Forelimb muscle (tissue), 1 donor: ENCODE data around the gene TAX1BP3. TPM values are rescaled to one million over a fixed set of nuclear protein-coding genes. Genes with fewer than 3 reads are reported as not detected.
A peak's percentile ranks its signal among the peaks of the same experiment; 100 is the strongest.
"Not testable (repeated sequence)": the region's sequence is repeated elsewhere in the genome, so short reads cannot be mapped to it uniquely, and the experiment has no call there.

Experiments used
- DNase-seq: peaks from one replicate; pipeline ENCODE4 v3.0.0-alpha.2; 2013; ENCODE audit warnings: low read depth
- polyA plus RNA-seq: library from polyadenylated mRNA; unstranded; fragments of 120-200 nt; gene quantifications from one replicate; pipeline ENCODE4 v1.2.1, GENCODE V29; 2013; ENCODE audit not compliant: insufficient read length

The TAX1BP3 gene, protein sequence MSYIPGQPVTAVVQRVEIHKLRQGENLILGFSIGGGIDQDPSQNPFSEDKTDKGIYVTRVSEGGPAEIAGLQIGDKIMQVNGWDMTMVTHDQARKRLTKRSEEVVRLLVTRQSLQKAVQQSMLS
- 45.4 TPM for polyA plus RNA-seq

DNA sequence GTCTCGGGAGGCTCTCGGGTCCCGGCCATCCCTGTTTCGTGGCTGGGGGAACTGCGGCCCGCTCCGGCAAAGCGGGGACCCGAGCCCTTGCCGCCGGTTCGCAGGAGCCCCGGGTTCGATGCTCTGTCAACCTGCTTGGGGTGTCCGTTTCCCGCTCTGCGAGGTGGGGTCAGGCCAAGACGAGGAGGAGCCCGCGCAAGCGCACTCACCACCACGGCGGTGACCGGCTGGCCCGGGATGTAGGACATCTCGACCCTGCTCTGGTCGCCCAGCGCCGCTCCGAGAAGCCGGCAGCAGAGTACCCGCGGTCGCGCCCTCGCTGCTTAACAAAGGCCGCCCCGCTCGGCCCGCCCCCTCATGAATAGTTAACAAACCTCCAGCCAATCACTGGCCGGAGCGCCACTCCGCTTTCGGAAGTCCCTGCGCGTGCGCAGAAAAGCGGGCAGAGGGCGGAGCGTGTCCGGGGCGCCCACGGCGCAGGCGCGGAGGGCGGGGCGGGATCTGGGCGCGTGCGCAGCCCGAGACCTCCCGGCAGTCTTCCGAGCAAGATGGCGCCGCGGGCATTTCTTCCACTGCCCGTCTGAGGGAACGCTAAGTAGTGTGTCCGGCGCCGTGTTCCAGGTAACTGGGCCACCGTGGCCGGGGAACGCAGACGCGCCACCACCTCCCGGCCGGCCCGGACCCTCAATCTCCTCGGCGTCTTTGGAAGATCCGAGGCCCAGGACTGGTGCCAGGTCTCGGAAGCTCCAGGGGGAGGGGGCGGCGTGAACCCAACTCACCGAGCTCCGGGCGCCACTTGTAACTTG, at the start of gene TAX1BP3, which contains the start of gene EMC6:
TAX1BP3 (minus strand) TSS at position 300 of the 806 bp plus-strand sequence; CDS start at position 248, 52 bp downstream.
EMC6 (plus strand) TSS at position 534 of the 806 bp plus-strand sequence. CDS start 335 bp downstream, outside the sequence.
- DNase-seq, result peak; percentile 91

DNA sequence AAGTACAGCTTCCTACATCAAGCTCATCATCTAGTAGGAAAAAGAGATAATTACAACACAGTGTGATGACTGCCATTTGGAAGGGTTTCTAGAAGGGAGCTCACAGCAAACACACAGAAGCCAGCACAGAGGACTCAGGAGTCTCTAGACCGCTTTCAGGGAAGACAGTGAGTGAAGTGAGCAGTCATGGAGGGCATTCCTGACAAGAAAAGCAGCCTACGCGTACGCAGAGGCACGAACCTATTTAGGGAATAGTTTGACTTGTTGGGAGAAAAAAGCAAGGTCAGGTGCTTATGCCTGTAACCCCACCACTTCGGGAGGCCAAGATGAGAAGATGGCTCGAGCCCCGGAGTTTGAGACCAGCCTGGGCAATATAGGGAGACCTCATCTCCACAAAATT, 46.9 kb upstream of the TAX1BP3 start:
- DNase-seq, result no peak

DNA sequence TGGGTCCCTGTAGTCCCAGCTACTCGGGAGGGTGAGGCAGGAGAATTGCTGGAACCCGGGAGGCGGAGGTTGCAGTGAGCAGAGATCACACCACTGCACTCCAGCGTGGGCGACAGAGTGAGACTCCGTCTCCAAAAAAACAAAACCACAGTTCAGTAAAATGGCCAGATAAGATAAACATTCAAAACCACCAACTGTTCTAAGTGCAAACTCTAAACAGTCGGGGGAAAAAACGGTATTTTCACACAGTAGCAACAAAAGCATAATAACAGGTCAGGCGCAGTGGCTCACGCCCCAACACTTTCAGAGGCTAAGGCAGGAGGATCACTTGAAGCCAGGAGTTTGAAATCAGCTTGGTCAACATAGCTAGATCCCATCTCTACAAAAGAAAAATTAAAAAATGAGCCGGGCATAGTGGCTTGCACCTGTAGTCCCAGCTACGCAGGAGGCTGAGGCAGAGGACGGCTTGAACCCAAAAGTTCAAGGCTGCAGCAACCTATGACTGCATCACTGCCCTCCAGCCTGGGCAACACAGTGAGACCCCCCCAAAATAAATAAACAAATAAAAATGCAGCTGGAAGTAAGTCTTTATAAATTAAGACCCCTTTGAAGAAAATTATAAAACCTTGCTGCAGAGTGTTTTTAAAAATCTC, 44.6 kb upstream of the TAX1BP3 start:
- no peak for DNase-seq

DNA sequence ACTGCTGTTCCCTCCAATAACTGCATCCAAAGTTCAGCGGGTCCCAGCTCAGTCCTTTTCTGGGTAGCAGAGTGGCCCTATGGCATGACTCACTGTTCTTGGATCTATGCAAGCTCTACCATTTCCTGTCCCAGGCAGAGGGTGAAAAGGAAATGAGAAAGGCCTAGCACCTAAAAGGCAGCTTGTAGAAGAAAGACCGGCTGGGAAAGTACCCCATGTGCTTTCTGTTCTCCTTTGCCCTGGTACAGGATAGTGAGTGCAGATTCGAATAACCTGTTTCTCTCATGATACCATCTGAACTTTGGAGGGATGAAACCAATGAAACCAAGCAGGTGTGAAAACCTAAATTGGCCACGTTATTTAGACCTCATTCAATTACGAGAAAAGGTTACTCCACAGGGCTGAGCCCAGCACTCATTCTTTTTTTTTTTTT, 42.6 kb upstream of the TAX1BP3 start:
- DNase-seq, result no peak

DNA sequence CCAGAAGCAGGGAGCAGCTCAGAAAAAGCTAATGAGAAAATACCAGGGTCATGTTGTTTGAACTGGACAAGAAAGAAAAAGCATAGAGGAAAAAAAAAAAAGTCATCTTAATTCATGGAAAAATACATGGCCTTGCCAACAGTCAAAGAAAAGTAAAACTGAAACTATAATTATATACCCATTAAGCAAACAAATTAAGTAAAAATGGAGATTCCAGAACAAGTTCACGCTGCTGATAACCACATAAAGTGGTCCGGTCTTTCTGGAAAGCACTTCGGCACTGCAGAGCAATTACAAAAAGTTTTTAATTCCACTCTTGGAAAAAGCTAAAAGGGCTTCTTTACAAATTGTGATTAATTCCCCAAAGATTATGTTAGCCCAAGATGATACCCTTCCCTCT, 40.0 kb upstream of the TAX1BP3 start:
- no peak for DNase-seq

DNA sequence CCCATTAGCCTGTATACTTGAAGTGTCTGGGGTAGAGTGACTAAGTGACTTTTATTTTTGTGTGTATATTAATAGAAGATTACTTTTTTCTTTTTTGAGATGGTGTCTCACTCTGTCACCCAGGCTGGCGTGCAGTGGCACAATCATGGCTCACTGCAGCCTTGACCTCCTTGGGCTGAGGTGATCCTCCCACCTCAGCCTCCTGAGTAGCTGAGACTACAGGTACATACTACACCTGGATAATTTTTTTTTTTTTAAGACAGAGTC, 37.3 kb upstream of the TAX1BP3 start:
- DNase-seq, result not testable (repeated sequence)

DNA sequence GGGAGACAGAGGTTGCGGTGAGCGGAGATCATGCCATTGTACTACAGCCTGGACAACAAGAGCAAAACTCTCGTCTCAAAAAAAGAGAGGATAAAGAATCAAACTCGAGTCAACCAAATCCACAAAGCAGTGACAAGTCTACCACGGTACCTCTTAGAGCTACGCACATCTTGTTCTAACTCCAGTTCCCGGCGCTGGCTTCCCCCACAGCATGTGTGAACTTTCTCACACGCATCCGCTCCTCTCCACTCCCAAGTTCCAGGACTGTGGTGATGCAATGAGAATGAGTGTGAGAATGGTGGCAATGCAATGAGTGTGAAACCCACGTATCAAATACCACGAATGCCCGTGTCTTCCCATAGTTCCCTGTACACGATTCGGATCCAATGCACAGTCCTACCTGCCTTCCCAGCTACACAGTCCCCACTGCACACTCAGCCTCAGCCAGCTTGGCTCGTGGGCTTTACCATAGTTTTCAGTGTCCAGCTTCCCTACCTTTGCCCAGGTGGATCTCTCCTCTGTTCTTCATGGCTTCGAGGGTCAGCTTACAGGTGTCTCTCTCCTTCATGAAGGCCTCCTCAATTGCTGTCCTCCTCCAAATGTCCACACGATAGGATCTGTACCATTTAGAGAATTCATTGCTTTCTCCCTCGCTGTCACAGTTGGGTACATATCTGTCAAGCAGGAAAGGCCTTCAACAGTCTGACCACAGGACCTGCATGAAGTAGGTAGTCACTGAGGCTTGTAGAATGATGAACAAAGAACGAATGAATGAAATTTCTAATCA, 36.7 kb upstream of the TAX1BP3 start:
- no peak for DNase-seq

DNA sequence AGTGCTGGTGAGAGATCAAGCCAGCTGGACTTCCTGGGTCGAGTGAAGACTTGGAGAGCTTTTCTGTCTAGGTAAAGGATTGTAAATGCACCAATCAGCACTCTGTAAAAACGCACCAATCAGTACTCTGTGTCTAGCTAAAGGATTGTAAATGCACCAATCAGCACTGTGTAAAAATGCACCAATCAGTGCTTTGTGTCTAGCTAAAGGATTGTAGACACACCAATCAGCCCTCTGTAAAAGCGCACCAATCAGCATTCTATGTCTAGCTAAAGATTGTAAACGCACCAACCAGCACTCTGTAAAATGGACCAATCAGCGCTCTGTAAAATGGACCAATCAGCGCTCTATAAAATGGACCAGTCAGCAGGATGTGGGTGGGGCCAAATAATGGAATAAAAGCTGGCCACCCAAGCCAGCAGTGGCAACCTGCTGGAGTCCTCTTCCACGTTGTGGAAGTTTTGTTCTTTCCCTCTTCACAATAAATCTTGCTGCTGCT, 33.7 kb upstream of the TAX1BP3 start:
- DNase-seq, result not testable (repeated sequence)

DNA sequence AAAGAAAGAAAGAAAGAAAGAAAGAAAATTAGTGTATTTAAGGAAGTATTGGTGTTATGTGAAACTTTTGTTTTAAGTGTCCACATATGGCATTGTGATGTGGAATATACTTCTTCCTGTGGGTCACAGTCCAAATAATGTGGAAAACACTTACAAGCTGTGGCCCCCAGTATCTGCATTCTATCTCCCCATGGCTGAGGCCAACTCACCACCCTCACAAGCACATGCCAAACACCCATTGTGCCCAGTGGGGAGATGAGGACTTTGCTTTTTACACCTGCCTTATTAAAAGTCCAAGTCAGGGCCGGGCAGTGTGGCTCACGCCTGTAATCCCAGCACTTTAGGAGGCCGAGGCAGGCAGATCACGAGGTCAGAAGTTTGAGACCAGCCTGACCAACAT, 31.6 kb upstream of the TAX1BP3 start:
- DNase-seq, result no peak

DNA sequence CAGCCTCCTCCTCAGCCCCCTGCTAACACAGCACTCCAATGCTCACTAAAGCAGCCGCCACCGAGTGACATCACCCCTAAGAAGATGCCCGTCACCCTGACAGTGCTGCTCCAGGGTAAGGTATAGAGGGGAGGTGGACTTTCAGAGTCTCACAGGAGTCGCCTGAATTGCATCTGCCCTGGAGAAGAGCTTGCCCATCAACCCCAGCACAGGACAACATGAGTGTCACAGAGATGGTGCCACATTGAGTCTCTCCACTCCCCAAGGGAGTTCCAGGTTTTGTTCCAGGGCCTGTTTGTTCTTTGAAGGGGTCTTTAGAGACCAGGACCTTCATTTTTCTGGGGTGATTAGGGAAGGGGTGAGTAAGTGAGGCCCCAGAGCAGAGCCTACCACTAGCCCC, 29.8 kb upstream of the TAX1BP3 start:
- no peak for DNase-seq

DNA sequence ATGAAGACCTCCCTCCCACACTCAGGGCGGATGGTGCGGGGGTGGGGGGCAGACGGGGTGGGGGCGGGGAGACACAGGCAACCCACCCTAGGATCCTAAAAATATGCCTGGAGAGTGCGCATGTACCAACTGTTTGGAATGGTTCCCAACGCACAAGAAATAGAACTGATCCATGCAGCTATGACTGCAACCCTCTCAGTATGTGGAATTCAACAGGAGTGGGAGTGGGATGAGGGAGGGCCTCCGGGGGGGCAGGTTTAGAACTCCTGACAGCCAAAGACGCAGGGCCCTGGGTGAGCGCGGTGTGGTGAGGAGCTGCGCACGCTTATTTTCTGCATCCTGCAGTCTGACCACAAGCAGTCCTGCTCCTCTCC, 28.7 kb upstream of the TAX1BP3 start:
- no peak for DNase-seq

DNA sequence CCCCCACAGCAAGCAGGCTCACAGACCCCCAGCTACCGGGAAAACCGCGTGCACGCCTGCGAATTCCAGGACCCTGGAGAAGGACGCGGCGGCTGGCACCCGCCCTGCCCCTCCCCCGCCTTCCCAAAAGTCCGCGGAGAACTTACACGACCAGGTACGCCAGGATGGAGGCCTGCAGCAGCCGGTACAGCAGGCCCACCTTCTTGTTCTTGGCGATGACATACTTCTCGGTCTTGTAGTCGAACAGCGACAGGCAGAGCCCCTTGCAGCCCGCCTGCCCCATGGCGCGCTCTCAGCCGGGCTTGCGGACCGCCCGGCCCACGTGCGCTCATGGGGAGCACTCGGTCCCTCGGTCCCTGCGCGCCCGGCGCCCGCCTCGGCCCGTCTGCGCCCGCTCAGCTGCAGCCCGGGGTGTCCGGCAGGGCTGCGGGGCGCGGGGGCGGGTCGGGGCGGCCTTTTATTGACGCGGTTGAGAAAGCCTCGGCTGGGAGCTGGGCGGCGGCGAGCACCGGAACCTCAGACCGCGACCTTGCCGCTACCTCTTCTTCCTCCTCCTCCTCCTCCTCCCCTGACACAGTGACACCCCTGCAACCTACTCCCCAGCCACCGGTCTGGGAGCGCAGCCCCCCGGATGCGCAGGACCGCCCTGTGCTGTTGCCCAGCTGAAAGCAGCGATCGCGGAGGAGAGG, 27.5 kb upstream of the TAX1BP3 start, which contains the start of gene P2RX5:
P2RX5 (minus strand) TSS at position 433 of the 689 bp plus-strand sequence; CDS start at position 283, 150 bp downstream.
- DNase-seq, result no peak

DNA sequence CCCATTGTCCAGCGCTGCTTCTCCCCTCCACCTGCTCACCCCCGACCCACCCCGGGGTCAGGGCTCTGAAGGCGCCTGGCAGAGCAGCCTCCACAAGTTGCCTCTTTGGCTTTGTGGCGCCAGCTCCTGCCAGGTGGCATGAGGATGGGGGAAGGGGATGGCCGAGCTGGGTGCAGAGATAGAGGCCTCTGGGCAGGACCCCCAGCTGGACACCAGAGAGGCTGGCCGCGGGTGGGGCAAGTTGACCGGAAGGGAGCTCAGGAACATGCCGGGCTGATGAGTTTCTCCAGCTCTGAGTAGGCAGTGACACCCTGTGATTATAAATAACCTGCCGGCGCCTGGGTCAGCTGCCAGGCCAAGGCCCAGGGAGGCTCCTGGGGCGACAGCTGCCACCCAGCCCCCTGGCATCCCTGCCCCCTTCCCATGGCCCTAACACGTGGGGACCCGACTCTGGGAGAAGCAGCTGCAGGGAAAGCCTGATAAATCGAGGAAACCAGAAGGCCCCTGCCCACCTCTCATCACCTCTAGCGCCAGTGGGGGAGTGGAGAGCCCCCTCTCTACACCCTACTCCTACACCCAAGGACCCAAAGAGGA, 26.8 kb upstream of the TAX1BP3 start:
- DNase-seq, result no peak

DNA sequence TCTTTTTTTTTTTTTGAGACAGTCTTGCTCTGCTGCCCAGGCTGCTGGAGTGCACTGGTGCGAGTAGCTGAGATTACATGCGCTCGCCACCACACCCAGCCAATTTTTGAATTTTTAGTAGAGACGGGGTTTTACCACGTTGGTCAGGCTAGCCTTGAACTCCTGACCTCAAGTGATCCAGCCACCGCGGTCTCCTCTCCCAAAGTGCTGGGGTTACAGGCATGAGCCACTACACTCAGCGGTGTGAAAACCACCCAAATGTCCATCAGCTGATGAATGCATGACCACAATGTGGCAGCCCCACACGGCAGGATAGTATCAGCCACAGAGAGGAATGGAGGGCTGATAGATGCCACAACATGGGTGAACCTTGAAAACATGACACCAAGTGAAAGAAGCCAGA, 25.5 kb upstream of the TAX1BP3 start:
- no peak for DNase-seq

DNA sequence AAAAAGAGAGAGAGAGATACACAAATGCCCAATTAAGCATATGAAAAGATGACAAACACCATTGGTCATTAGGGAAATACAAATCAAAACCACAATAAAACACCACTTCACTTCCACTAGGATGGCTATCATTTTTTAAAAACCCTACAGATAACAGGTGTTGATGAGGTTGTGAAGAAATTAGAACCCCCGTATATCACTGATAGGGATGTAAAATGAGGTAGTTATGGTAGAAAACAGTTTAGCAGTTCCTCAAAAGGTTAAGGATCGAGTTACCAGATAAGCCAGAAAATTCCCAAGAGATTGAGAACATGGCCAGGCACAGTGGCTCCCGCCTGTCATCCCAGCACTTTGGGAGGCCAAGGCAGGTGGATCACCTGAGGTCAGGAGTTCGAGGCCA, 24.8 kb upstream of the TAX1BP3 start:
- no peak for DNase-seq

DNA sequence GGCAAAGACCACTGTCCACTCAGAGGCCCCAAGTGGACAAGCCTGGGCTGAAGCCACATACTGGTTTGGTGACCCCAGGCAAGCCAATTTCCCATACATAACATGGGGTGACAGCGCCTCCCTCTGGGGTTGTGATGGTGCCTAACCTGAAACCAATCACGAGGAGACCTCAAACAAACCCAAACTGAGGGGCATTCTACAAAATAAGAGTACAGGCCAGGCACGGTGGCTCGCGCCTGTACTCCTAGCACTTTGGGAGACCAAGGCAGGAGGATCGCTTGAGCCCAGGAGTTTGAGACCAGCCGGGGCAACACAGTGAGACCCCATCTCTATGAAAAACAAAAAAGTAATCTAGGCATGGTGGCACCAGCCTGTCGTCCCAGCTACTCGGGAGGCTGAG, 24.0 kb upstream of the TAX1BP3 start:
- no peak for DNase-seq

DNA sequence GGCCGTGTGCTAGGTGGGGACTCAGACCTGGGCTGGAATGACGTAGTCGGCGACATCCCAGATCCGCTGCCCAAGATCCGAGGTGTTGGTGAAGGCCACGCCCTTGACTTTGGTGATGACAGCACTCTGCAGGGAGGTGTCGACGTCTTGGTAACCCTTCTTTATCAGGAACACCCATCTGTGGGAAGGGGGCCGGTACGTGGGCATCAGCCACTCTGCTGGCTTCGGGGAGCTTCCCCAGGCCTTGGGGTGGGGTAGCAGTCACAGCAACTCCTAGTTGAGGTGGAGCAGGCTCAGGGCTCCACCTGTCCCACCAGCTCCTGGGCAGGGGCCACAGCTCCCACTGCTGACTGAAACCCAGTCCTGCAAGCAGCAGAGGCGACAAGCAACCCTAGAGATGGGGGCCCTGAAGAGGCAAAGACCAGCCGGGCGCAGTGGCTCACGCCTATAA, 23.3 kb upstream of the TAX1BP3 start:
- no peak for DNase-seq

DNA sequence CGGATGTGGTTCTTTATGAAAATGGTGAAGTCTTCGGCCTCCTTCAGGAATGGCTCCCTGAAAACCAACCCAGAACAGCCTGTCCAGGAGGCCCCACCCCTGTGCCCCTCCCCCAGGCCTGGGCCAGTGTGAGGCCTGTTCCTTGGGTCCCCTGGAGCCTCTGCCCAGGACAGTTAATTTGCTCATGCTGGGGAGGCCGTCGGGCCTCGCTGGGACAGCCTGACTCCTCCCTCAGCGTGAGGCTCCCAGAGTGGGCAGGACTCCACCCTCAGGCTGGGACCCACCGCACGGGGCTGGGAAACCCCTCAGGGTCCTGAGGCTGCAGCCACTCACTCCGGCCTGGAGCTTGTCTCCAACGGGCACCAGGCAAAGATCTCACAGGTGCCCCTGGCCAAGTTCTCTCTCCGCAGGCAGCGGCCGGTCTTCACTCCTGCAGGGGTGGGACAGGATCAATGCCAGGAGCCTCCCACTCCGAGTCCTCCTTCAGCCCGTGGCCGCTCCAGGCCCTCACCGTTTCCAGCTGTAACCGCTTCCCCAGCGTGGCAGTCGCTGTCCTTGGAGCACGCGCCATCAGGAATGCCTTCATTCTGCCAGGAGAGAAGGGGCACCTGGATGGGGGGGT, 21.8 kb upstream of the TAX1BP3 start:
- DNase-seq, result no peak

DNA sequence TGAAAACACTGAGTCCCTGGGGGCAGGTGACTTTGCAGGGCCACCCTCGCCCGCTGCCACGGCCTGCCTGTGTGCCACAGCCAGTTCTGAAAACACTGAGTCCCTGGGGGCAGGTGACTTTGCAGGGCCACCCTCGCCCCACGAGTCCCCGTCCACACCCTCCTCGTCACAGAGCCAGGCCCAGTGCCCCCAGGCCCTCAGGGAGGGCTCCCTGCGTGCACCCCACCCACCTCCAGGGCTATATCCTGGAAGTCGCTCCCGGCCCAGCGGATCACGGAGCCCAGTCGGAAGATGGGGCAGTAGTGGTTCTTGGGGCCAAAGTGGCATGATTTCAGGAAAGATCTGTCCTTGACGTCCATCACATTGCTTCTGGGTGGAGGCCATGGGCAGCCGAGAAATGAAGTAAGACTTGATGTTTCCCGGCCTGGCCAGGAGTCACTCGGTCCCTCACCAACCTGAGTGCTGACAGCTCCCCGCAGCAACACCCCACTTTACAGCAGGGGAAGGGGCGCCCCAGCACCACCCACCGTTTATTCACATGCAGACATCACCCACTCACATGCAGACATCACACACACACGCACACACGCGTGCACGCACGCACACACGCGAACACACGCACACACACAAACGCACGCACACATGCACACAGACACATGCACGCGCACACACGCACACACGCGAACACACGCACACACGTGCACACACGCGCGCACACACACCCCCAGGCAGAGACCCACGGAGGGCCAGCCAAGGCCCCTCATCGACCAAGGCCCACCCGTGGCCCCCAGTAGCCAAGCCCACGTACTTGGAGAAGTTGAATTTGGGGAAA, 21.1 kb upstream of the TAX1BP3 start:
- no peak for DNase-seq
